Measurements from ENCODE around the gene ZNF277. TPM values are rescaled to one million over a fixed set of nuclear protein-coding genes. Genes with fewer than 3 reads are reported as not detected.

ZNF277 gene
- total RNA-seq, 1 experiment from 2014 or later: 21.3 TPM

- H3K27ac ChIP-seq (ENCODE audit: low read depth, low read length): no peak overlapping the region
- DNase-seq (ENCODE audit: low read depth, low spot score) (no peak), ATAC-seq (no peak)
- H3K36me3 ChIP-seq (ENCODE audit: control insufficient read depth in 1 of 2, insufficient read depth in 2 of 2, low read length in 2 of 2): no peaks in the 10 kb centered on the region
- intact Hi-C loops (cut with micrococcal nuclease): no loop called here
- no peak overlapping the region for H3K9ac ChIP-seq (ENCODE audit: low read length)
- ChIA-PET POLR2A (no interaction called here), CTCF (no interaction called here), RAD21 (ENCODE audit: low non-redundant PET in 1 of 2, low total read pairs in 2 of 2, uncharacterized antibody in 2 of 2, unreplicated experiment in 2 of 2) (no interaction called here)
- H3K4me2 ChIP-seq (ENCODE audit: low read length): no peak overlapping the region
- no peak overlapping the region for H3K4me3 ChIP-seq (replicated peaks in 1 of 2; ENCODE audit: low read depth in 1 of 2, low read length in 2 of 2)
- no TSS peak for BruUV-seq (replicated peaks)
- no peaks in the 10 kb centered on the region for H3K9me3 ChIP-seq (ENCODE audit: control insufficient read depth in 1 of 2, insufficient read depth in 1 of 2, low read depth in 1 of 2, low read length in 2 of 2)
- no peaks in the 10 kb centered on the region for H3K4me1 ChIP-seq (ENCODE audit: control insufficient read depth in 1 of 2, insufficient read depth in 2 of 2, low read length in 2 of 2)
- no peak overlapping the region for H2AFZ ChIP-seq (ENCODE audit: low read depth, low read length, poor library complexity, severe bottlenecking)
- H4K20me1 ChIP-seq (ENCODE audit: insufficient read depth): no peaks in the 10 kb centered on the region
- no peaks in the 10 kb centered on the region for H3K9me2 ChIP-seq (ENCODE audit: insufficient read depth)
- H3K27me3 ChIP-seq (ENCODE audit: insufficient read depth, low read length): peaks cover 14% of the 10 kb centered on the region; the same call in 1 of the 2 replicates
- TF ChIP-seq REST (IDR thresholded peaks at IDR 0.05; ENCODE audit: low read depth): no peak
- TF ChIP-seq YY1 (IDR thresholded peaks at IDR 0.05; ENCODE audit: extremely low read depth, insufficient replicate concordance, low read depth, low read length): no peak
- no peak for TF ChIP-seq RAD21 (IDR thresholded peaks at IDR 0.05; ENCODE audit: low read depth)
- no peak for TF ChIP-seq SIN3A (IDR thresholded peaks at IDR 0.05; ENCODE audit: low read depth)
- TF ChIP-seq ZNF274 (IDR thresholded peaks at IDR 0.05; ENCODE audit: low read depth, low read length): no peak
- no peak for TF ChIP-seq MAX (IDR thresholded peaks at IDR 0.05)
- TF ChIP-seq POLR2AphosphoS5 (IDR thresholded peaks at IDR 0.05; ENCODE audit: low read depth, low read length): no peak
- no peak for TF ChIP-seq SP1 (IDR thresholded peaks at IDR 0.05; ENCODE audit: low read depth)
- no peak for TF ChIP-seq ZFX (IDR thresholded peaks at IDR 0.05)
- TF ChIP-seq CBX3 (IDR thresholded peaks at IDR 0.05; ENCODE audit: low read depth): no peak
- no peak for TF ChIP-seq POLR2A (IDR thresholded peaks at IDR 0.05; ENCODE audit: borderline replicate concordance, extremely low read depth, insufficient read depth, insufficient read length)
- no peak for TF ChIP-seq FOSL1 (IDR thresholded peaks at IDR 0.05; ENCODE audit: low read depth)
- no peaks in the 10 kb centered on the region for H3K79me2 ChIP-seq (ENCODE audit: insufficient read depth, low read length)
Measured at GRCh38 chr7:112180223-112180622, 26.3 kb upstream of the ZNF277 start.

Data from HCT116 (cell line).